HL-60 (cell line): Measurements from ENCODE around the gene MYEOV.

Experiments
- DNase-seq, 2 experiments: peaks; one replicate each; pipeline ENCODE4 v3.0.0-alpha.2; 2010 to 2020; ENCODE audit warnings: low read depth in 1 of 2, low spot score in 1 of 2
- H3K27ac ChIP-seq: fragments of 250-450 bp; sonication (Bioruptor Pico); replicated peaks from 2 replicates; pipeline ENCODE4 v1.5.1; 2020; ENCODE audit warnings: mild to moderate bottlenecking, moderate library complexity
- H3K27me3 ChIP-seq: fragments of 250-450 bp; sonication (Bioruptor Pico); 2 replicates; pipeline ENCODE4 v1.5.1; 2021; ENCODE audit warnings: mild to moderate bottlenecking, moderate library complexity; ENCODE audit not compliant: insufficient read depth, poor library complexity, severe bottlenecking
- H3K4me3 ChIP-seq: replicated peaks from 2 replicates; pipeline ENCODE4 v1.5.1; 2011; ENCODE audit warnings: mild to moderate bottlenecking, control low read depth, low read length; ENCODE audit not compliant: insufficient read depth
- CTCF ChIP-seq: IDR thresholded peaks from one replicate; pipeline ENCODE4 v1.5.1; 2011; ENCODE audit warnings: low read length, control low read depth, inconsistent platforms; ENCODE audit not compliant: insufficient read depth
- GABPA ChIP-seq: IDR thresholded peaks from 2 replicates; pipeline ENCODE4 v1.6.1; 2012; ENCODE audit warnings: low read depth
- POLR2AphosphoS5 ChIP-seq: IDR thresholded peaks from 2 replicates; pipeline ENCODE4 v1.6.1; 2012; ENCODE audit warnings: low read depth
- REST ChIP-seq: IDR thresholded peaks from 2 replicates; pipeline ENCODE4 v1.6.1; 2012; ENCODE audit warnings: low read depth; ENCODE audit not compliant: insufficient replicate concordance
- SPI1 ChIP-seq: IDR thresholded peaks from 2 replicates; pipeline ENCODE4 v1.6.1; 2012; ENCODE audit warnings: low read depth, mild to moderate bottlenecking, borderline replicate concordance

The MYEOV gene

GRCh38 chr11:69275178-69275577 is 18.8 kb upstream of the MYEOV start:
- Histone ChIP-seq H3K27me3 (no peaks in the 10 kb centered on the region), H3K27ac (no peak overlapping the region), H3K4me3 (no peak overlapping the region)
- TF ChIP-seq REST (no peak), CTCF (no peak), POLR2AphosphoS5 (no peak), GABPA (no peak), SPI1 (no peak)
- DNase-seq: no peak

GRCh38 chr11:69276165-69276564 is 17.8 kb upstream of the MYEOV start:
- H3K27ac ChIP-seq: no peak overlapping the region
- TF ChIP-seq POLR2AphosphoS5 (no peak), REST (no peak), GABPA (no peak), SPI1 (no peak), CTCF (no peak)

GRCh38 chr11:69277074-69277809 is 16.7 kb upstream of the MYEOV start:
- TF ChIP-seq GABPA: no peak
- TF ChIP-seq REST: no peak
- TF ChIP-seq POLR2AphosphoS5: no peak
- no peak for TF ChIP-seq CTCF
- TF ChIP-seq SPI1: no peak
- Histone ChIP-seq H3K27me3 (no peaks in the 10 kb centered on the region), H3K4me3 (no peak overlapping the region), H3K27ac (no peak overlapping the region)
- DNase-seq: no peak

More at GRCh38 chr11:69276165-69276564, 17.8 kb upstream of the MYEOV start:
- DNase-seq: no peak
- H3K4me3 ChIP-seq: no peak overlapping the region
- H3K27me3 ChIP-seq: no peaks in the 10 kb centered on the region
